Liver (tissue), 9 donors: ENCODE data around the gene OR10H2. TPM values are rescaled to one million over a fixed set of nuclear protein-coding genes. Genes with fewer than 3 reads are reported as not detected.

Experiments
- DNase-seq: peaks from one replicate; pipeline ENCODE4 v3.0.0-alpha.2; 2017; ENCODE audit warnings: low spot score
- H3K27ac ChIP-seq, 2 donors: one replicate each; pipeline ENCODE4 v1.7.0; 2013; ENCODE audit warnings: inconsistent platforms in 2 of 2, low read length in 2 of 2, control low read depth in 1 of 2, low read depth in 1 of 2, mild to moderate bottlenecking in 1 of 2
- H3K27me3 ChIP-seq, 4 donors: one replicate each; pipeline versions ENCODE4 v1.6.1 to v1.7.0; 2013; ENCODE audit warnings: low read length in 3 of 4, inconsistent platforms in 1 of 4, mild to moderate bottlenecking in 1 of 4, moderate library complexity in 1 of 4; ENCODE audit not compliant: control insufficient read depth in 4 of 4, insufficient read depth in 4 of 4
- H3K36me3 ChIP-seq, 4 donors: one replicate each; pipeline versions ENCODE4 v1.6.1 to v1.7.0; 2013; ENCODE audit warnings: low read length in 3 of 4, mild to moderate bottlenecking in 3 of 4, low read depth in 1 of 4, moderate library complexity in 1 of 4; ENCODE audit not compliant: control insufficient read depth in 4 of 4, insufficient read depth in 3 of 4
- H3K4me1 ChIP-seq, 4 donors: one replicate each; pipeline versions ENCODE4 v1.6.1 to v1.7.0; 2013; ENCODE audit warnings: low read length in 3 of 4, mild to moderate bottlenecking in 3 of 4, moderate library complexity in 1 of 4; ENCODE audit not compliant: control insufficient read depth in 4 of 4, insufficient read depth in 4 of 4
- H3K4me3 ChIP-seq, 3 donors: one replicate each; pipeline versions ENCODE4 v1.6.1 to v1.7.0; 2013; ENCODE audit warnings: low read length in 3 of 3, control low read depth in 1 of 3, low read depth in 1 of 3, mild to moderate bottlenecking in 1 of 3
- H3K9ac ChIP-seq, 2 donors: one replicate each; pipeline ENCODE4 v1.7.0; 2013; ENCODE audit warnings: low read length in 2 of 2, mild to moderate bottlenecking in 2 of 2, moderate library complexity in 2 of 2, control low read depth in 1 of 2, low read depth in 1 of 2
- H3K9me3 ChIP-seq, 4 donors: one replicate each; pipeline versions ENCODE4 v1.6.1 to v1.7.0; 2013; ENCODE audit warnings: low read length in 3 of 4; ENCODE audit not compliant: control insufficient read depth in 4 of 4
- ATF3 ChIP-seq: IDR thresholded peaks from 2 replicates; pipeline ENCODE4 v1.6.1; 2016; ENCODE audit warnings: antibody characterized with exemption
- CTCF ChIP-seq: fragments of 150-350 bp; IDR thresholded peaks from 2 replicates; pipeline ENCODE4 v1.5.1; 2017; ENCODE audit warnings: improper control_type of control experiment, low read depth, low read length; ENCODE audit not compliant: missing input control
- EGR1 ChIP-seq, 2 donors: IDR thresholded peaks; 2 replicates each; pipeline ENCODE4 v1.6.1; 2016 to 2018; ENCODE audit warnings: antibody characterized with exemption in 2 of 2, low read depth in 2 of 2
- FOXA1 ChIP-seq: IDR thresholded peaks from 2 replicates; pipeline ENCODE4 v1.6.1; 2016; ENCODE audit warnings: antibody characterized with exemption
- FOXA2 ChIP-seq: IDR thresholded peaks from 2 replicates; pipeline ENCODE4 v1.6.1; 2016; ENCODE audit warnings: antibody characterized with exemption
- GABPA ChIP-seq, 2 donors: IDR thresholded peaks in 1 of 2; conservative IDR thresholded peaks in 1 of 2; 2 replicates each; pipeline ENCODE4 v1.6.1; 2016; ENCODE audit warnings: antibody characterized with exemption in 2 of 2, mild to moderate bottlenecking in 1 of 2, moderate library complexity in 1 of 2
- HNF4A ChIP-seq, 2 donors: conservative IDR thresholded peaks; 2 replicates each; pipeline ENCODE4 v1.6.1; 2016; ENCODE audit warnings: antibody characterized with exemption in 2 of 2, mild to moderate bottlenecking in 2 of 2
- HNF4G ChIP-seq: IDR thresholded peaks from 2 replicates; pipeline ENCODE4 v1.6.1; 2016; ENCODE audit warnings: antibody characterized with exemption
- JUND ChIP-seq, 2 donors: IDR thresholded peaks; 2 replicates each; pipeline ENCODE4 v1.6.1; 2016; ENCODE audit warnings: antibody characterized with exemption in 2 of 2
- MAX ChIP-seq: IDR thresholded peaks from 2 replicates; pipeline ENCODE4 v1.6.1; 2016; ENCODE audit warnings: antibody characterized with exemption
- NR2F2 ChIP-seq: IDR thresholded peaks from 2 replicates; pipeline ENCODE4 v1.6.1; 2016; ENCODE audit warnings: antibody characterized with exemption
- RAD21 ChIP-seq, 2 donors: IDR thresholded peaks; 2 replicates each; pipeline ENCODE4 v1.6.1; 2016; ENCODE audit warnings: antibody characterized with exemption in 2 of 2, mild to moderate bottlenecking in 2 of 2
- REST ChIP-seq: IDR thresholded peaks from 2 replicates; pipeline ENCODE4 v1.6.1; 2016; ENCODE audit warnings: antibody characterized with exemption, mild to moderate bottlenecking
- RXRA ChIP-seq, 2 donors: IDR thresholded peaks; 2 replicates each; pipeline ENCODE4 v1.6.1; 2017 to 2018; ENCODE audit warnings: antibody characterized with exemption in 2 of 2, mild to moderate bottlenecking in 1 of 2
- SP1 ChIP-seq: IDR thresholded peaks from 2 replicates; pipeline ENCODE4 v1.6.1; 2018; ENCODE audit warnings: antibody characterized with exemption, mild to moderate bottlenecking
- TAF1 ChIP-seq: conservative IDR thresholded peaks from 2 replicates; pipeline ENCODE4 v1.6.1; 2016; ENCODE audit warnings: antibody characterized with exemption, mild to moderate bottlenecking
- YY1 ChIP-seq: IDR thresholded peaks from 2 replicates; pipeline ENCODE4 v1.6.1; 2016; ENCODE audit warnings: antibody characterized with exemption, mild to moderate bottlenecking
- ZBTB33 ChIP-seq: IDR thresholded peaks from 2 replicates; pipeline ENCODE4 v1.6.1; 2016; ENCODE audit warnings: antibody characterized with exemption
- WGBS: extraction: QIAGEN DNeasy Blood & Tissue Kit; methylation state at CpG from one replicate; pipeline ENCODE4 v1.1.7; 2013; 5-methylcytosine and 5-hydroxymethylcytosine counted together
- polyA plus RNA-seq, 2 donors: library from polyadenylated mRNA; stranded (reverse) in 1 of 2; unstranded in 1 of 2; fragments of 200-250 nt in 1 of 2; fragments of >200 nt in 1 of 2; fragmentation: Nextera tagmentation in 1 of 2; extraction: Ambion mirVana in 1 of 2; gene quantifications; one replicate each; pipeline versions ENCODE4 v1.2.1 to v1.2.3, GENCODE V29; 2013 to 2015
- total RNA-seq, 2 donors: library from RNA; depleted of rRNA; stranded (reverse); fragments of >200 nt; gene quantifications; one replicate each; pipeline ENCODE4 v1.2.3, GENCODE V29; 2014
- donor health status: healthy.
- donor health status: healthy.
- donor health status: healthy.
- donor health status: healthy.
- donor health status: healthy.

OR10H2 gene
- total and polyA plus RNA-seq, 4 donors, result not detected

- no peak for DNase-seq
- no peak for TF ChIP-seq REST
- no peak for TF ChIP-seq RAD21 (IDR thresholded peaks at IDR 0.05)
- TF ChIP-seq FOXA1, result no peak
- TF ChIP-seq GABPA (IDR thresholded peaks at IDR 0.05 in 1 of 2, conservative IDR thresholded peaks at IDR 0.05 in 1 of 2), result no peak
- no peak for TF ChIP-seq YY1
- no peak for TF ChIP-seq TAF1
- no peak for TF ChIP-seq HNF4A (conservative IDR thresholded peaks at IDR 0.05)
- TF ChIP-seq NR2F2, result no peak
- no peak for TF ChIP-seq ATF3
- TF ChIP-seq CTCF, result no peak
- TF ChIP-seq JUND (IDR thresholded peaks at IDR 0.05), result no peak
- no peak for TF ChIP-seq FOXA2
- TF ChIP-seq ZBTB33, result no peak
- TF ChIP-seq MAX, result no peak
- TF ChIP-seq EGR1 (IDR thresholded peaks at IDR 0.05; ENCODE audit: low read depth in 2 of 2), result no peak
- no peak for TF ChIP-seq RXRA (IDR thresholded peaks at IDR 0.05)
- TF ChIP-seq HNF4G, result no peak
- TF ChIP-seq SP1, result no peak
- no peaks in the 10 kb centered on the region for H3K9me3 ChIP-seq
- no peak overlapping the region for H3K4me3 ChIP-seq
- 83% methylated on average over 19 of the region's 19 CpGs for WGBS
- no peak overlapping the region for H3K27ac ChIP-seq
- H3K4me1 ChIP-seq, result peaks cover 0 to 6% (median 2%) of the 10 kb centered on the region in 4 donors
- H3K9ac ChIP-seq, result no peak overlapping the region
- H3K36me3 ChIP-seq, result peaks cover 2 to 15% (median 11%) of the 10 kb centered on the region in 4 donors
- H3K27me3 ChIP-seq, result no peaks in the 10 kb centered on the region
These were observed 31.1 kb upstream of the OR10H2 start for GRCh38 chr19:15696654-15697194.
